Neural cell (in vitro differentiated cells): ENCODE measurements around the gene RNGTT.

Experiments
- EP300 ChIP-seq: fragments of 450-650 bp; conservative IDR thresholded peaks from 2 replicates; pipeline ENCODE4 v1.6.1; 2014; ENCODE audit warnings: antibody characterized with exemption, mild to moderate bottlenecking, moderate library complexity; ENCODE audit not compliant: poor library complexity, severe bottlenecking
- EZH2 ChIP-seq: fragments of 200-600, 300-800 bp; shearing (Covaris generic), sonication (generic); IDR thresholded peaks from 2 replicates; pipeline ENCODE4 v1.6.1; 2014; ENCODE audit warnings: antibody characterized with exemption, low read length, borderline replicate concordance, mild to moderate bottlenecking; ENCODE audit not compliant: insufficient read depth, poor library complexity, severe bottlenecking
- MXI1 ChIP-seq: fragments of 450-650 bp; conservative IDR thresholded peaks from 2 replicates; pipeline ENCODE4 v1.6.1; 2014; ENCODE audit warnings: antibody characterized with exemption, mild to moderate bottlenecking; ENCODE audit not compliant: poor library complexity, severe bottlenecking
- POLR2AphosphoS5 ChIP-seq: IDR thresholded peaks from 2 replicates; pipeline ENCODE4 v1.6.1; 2012
- RAD21 ChIP-seq: fragments of 450-650 bp; conservative IDR thresholded peaks from 2 replicates; pipeline ENCODE4 v1.6.1; 2014; ENCODE audit warnings: antibody characterized with exemption, mild to moderate bottlenecking, moderate library complexity
- SMC3 ChIP-seq: fragments of 450-650 bp; conservative IDR thresholded peaks from 2 replicates; pipeline ENCODE4 v1.6.1; 2014; ENCODE audit warnings: antibody characterized with exemption, mild to moderate bottlenecking, moderate library complexity; ENCODE audit not compliant: poor library complexity
- TAF1 ChIP-seq: IDR thresholded peaks from 2 replicates; pipeline ENCODE4 v1.6.1; 2012; ENCODE audit warnings: low read depth
- TF ChIP-seq, protein P1 (sequence below): fragments of 450-650 bp; IDR thresholded peaks from 2 replicates; pipeline ENCODE4 v1.5.1; 2014; ENCODE audit warnings: antibody characterized with exemption, mild to moderate bottlenecking, moderate library complexity; ENCODE audit not compliant: poor library complexity, severe bottlenecking
- TF ChIP-seq, protein P2 (sequence below): IDR thresholded peaks from 2 replicates; pipeline ENCODE4 v1.6.1; 2012; ENCODE audit warnings: borderline replicate concordance

DNA sequence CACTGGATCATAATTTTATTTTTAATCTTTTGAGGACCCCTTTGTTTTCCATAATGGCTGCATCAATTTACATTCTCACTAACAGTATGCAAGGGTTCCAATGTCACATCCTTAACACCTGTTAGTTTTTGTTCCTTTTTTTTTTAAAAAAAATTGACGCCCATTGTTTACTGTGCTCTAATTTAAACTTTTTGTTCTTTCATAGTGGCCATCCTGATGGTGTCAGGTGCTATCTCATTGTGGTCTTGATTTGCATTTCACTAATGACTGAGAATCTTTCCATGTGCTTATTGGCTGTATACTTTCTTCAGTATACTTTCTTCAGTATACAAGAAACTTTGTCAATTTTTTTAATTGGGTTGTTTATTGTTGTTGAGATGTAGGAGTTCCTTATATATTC lies 347.0 kb downstream of the RNGTT start:
- TF ChIP-seq, protein P1, sequence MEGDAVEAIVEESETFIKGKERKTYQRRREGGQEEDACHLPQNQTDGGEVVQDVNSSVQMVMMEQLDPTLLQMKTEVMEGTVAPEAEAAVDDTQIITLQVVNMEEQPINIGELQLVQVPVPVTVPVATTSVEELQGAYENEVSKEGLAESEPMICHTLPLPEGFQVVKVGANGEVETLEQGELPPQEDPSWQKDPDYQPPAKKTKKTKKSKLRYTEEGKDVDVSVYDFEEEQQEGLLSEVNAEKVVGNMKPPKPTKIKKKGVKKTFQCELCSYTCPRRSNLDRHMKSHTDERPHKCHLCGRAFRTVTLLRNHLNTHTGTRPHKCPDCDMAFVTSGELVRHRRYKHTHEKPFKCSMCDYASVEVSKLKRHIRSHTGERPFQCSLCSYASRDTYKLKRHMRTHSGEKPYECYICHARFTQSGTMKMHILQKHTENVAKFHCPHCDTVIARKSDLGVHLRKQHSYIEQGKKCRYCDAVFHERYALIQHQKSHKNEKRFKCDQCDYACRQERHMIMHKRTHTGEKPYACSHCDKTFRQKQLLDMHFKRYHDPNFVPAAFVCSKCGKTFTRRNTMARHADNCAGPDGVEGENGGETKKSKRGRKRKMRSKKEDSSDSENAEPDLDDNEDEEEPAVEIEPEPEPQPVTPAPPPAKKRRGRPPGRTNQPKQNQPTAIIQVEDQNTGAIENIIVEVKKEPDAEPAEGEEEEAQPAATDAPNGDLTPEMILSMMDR, result no peak
- TF ChIP-seq RAD21, result no peak
- TF ChIP-seq POLR2AphosphoS5, result no peak
- no peak for TF ChIP-seq EZH2
- no peak for TF ChIP-seq TAF1
- TF ChIP-seq EP300, result no peak
- TF ChIP-seq, protein P2, sequence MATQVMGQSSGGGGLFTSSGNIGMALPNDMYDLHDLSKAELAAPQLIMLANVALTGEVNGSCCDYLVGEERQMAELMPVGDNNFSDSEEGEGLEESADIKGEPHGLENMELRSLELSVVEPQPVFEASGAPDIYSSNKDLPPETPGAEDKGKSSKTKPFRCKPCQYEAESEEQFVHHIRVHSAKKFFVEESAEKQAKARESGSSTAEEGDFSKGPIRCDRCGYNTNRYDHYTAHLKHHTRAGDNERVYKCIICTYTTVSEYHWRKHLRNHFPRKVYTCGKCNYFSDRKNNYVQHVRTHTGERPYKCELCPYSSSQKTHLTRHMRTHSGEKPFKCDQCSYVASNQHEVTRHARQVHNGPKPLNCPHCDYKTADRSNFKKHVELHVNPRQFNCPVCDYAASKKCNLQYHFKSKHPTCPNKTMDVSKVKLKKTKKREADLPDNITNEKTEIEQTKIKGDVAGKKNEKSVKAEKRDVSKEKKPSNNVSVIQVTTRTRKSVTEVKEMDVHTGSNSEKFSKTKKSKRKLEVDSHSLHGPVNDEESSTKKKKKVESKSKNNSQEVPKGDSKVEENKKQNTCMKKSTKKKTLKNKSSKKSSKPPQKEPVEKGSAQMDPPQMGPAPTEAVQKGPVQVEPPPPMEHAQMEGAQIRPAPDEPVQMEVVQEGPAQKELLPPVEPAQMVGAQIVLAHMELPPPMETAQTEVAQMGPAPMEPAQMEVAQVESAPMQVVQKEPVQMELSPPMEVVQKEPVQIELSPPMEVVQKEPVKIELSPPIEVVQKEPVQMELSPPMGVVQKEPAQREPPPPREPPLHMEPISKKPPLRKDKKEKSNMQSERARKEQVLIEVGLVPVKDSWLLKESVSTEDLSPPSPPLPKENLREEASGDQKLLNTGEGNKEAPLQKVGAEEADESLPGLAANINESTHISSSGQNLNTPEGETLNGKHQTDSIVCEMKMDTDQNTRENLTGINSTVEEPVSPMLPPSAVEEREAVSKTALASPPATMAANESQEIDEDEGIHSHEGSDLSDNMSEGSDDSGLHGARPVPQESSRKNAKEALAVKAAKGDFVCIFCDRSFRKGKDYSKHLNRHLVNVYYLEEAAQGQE, result no peak
- no peak for TF ChIP-seq SMC3
- no peak for TF ChIP-seq MXI1
